Activated naive CD4-positive, alpha-beta T cell treated with anti-CD3 and anti-CD28 coated beads, Interleukin-2, amount 50 U/mL, for 16 hours (primary cell): ENCODE measurements around the gene CBX2.
A peak's percentile ranks its signal among the peaks of the same experiment; 100 is the strongest.

ENCODE experiments used
- DNase-seq: peaks from one replicate; pipeline ENCODE4 v3.0.0-alpha.2; 2020

CBX2 gene

DNA sequence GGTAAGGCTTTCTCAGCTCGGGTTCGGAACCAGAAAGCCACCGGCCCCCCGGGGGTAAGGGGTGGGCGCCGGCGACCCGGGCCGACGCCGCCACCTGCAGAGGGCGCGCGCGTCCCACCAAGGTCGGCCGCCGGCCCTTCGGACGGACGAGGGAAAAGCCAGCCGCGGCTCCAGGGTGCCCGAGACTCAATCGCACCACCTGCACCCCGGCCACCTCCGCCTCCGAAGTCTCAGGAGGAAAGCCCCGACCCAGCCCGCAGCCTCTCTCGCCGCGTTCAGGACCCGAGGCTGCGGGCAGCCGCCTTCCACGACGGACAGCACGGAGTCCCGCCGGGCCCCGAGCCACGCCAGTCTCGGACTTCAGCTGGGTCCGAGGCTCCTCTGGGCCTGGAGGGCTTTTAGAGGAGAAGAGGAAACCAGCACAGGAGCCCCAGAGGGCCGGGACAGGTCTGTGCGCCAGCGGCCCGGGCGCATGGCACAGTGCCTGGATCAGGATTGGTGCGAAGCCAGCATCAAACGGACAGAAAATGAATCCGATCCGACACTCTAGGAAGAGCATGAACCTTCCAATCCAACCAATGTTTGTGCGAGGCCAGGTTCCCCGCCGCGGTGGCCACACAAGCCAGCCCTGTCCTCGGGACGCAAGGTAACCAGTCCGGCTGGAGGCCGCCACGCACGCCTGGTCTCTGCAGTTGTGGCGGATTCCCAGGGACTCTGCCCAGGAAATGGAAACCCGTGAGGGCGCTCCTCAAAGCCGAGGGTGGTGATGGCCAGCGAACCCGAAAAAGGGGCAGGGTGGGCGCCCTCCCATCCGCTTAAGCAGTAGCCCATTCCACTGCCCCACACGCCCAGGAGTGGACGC is 12.2 kb downstream of the CBX2 start:
- no peak for DNase-seq

- no peak for DNase-seq
Measured at GRCh38 chr17:79790805-79791734, 13.1 kb downstream of the CBX2 start.

- no peak for DNase-seq
Measured at GRCh38 chr17:79791735-79792161, 13.8 kb downstream of the CBX2 start.

DNA sequence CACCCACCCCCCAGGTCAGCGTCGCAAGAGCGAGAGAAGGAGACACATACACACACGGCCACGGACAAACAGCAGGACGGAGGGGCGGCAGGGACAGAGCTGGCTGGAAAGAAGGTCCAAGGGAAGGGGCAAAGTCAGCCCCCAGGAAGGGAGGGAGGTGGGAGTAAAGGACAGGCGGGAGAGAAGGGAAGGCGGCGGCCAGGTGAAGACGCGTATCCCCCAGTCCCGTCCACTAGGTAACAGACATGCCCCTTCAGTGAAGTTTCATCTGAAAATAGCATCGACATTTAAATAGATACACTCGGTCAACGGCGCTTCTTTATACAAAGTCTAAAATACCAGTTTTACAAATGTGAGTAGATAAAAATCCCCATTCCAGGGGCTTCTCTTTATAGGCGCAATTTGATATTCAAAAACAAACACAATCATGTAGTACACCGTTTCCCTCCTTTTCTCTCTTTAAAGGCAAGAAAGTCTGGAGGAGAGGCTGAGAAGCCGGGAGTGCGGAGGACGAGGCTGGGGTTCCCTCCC is 14.5 kb downstream of the CBX2 start:
- DNase-seq = no peak

DNA sequence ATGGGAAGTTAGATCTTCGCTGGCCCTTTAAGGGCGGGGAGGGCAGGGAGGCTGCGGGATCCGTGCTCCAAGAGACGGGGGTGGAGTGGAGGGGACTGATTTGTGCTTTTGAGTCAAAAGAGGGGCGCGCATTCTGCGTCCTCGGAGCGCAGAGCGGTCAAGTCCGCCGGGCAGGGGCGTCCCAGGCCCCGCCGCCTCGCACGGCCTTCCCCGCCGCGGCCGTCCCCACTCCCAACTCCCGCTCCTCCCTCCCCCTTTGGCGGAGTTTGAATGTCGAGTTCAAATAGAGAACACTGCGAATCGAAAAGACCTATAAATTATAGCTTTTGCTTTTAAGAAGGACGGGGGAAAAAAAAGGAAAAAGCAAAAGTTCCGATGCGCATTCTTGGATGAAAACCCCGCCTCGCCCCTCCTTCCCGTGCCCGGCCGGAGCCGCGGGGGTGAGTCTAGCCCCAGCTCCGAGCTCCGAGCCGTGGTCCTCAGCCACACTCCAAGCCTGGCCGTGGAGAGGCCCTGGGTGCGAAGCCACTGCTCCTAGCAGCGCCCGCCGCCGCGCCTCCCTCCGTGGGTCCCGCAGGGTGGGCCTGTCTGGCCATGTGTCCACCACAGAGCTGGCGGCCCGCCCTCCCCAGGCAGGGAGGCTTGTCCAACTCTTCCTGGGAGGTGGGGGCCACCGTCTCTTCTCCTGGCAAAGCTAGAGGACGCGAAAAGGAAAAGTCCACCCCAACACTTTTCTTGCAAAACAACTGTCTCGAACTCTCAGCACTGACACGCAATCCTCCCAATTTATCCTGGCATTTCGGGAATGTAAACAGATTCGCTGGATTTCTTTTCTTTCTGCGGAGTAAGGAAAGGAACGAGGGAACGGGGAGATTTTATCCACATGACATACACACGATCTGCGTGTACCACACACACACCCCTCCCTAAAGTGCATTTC is 15.3 kb downstream of the CBX2 start:
- no peak for DNase-seq

GRCh38 chr17:79793924-79794304 is 16.0 kb downstream of the CBX2 start:
- DNase-seq = no peak

- DNase-seq = no peak
Measured at GRCh38 chr17:79794659-79795511, 16.9 kb downstream of the CBX2 start.

- no peak for DNase-seq
Measured at GRCh38 chr17:79795795-79796443, 18.0 kb downstream of the CBX2 start.

DNA sequence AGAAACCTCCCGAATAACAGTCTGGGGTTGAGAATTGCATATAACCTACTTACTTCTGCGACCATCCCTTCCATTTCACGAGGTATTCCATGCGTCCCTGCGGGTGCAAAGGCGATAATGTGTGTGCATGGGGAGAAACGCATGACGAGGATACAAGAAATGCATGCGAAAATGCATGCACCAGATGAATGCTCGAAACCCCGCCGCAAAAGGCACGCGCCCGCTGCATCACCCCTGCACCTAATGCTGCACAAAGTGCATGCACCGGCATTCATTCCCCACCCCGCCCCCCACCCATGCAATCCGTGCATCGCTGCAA is 18.5 kb downstream of the CBX2 start:
- no peak for DNase-seq

DNA sequence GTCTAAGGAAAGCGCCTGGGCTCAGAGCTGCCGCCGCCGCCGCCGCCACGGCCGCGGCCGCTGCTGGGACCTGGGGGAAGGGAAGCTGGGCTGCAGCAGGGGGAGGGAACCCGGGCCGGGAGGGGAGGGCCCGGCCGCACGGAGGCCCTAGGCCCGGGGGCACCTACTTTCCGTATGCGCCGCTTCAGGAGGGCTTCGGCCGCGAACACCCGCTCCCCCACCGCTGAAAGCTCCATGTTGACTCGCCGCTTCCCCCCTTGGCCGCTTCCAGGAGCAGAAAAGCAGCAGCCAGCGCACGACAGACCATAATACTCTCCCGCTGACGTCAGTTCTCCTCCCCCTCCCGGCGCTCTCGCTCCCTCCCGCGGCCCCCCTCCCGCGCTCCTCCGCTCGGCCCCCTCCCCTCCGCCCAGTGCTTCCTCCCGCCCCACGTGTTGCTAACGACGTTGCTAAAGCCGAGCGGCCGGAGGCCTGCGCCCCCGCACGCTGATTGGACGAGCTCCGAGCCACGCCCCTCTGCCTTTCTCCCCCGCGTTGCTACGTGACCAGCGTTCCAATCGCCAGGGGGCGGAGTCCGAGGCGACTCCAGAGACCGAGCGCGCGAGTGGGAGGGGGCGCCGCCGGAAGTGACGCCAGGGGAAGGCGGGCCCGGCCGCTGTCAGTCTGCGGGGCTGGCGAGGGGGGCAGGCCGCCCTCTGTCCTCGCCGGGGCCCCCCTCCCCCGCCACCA is 19.0 kb downstream of the CBX2 start, which contains the start of gene CBX8:
TSS of gene CBX8 (minus strand) at position 315 of the 729 bp plus-strand sequence. CDS start at position 236, 79 bp downstream.
- peak; percentile 99 for DNase-seq

DNA sequence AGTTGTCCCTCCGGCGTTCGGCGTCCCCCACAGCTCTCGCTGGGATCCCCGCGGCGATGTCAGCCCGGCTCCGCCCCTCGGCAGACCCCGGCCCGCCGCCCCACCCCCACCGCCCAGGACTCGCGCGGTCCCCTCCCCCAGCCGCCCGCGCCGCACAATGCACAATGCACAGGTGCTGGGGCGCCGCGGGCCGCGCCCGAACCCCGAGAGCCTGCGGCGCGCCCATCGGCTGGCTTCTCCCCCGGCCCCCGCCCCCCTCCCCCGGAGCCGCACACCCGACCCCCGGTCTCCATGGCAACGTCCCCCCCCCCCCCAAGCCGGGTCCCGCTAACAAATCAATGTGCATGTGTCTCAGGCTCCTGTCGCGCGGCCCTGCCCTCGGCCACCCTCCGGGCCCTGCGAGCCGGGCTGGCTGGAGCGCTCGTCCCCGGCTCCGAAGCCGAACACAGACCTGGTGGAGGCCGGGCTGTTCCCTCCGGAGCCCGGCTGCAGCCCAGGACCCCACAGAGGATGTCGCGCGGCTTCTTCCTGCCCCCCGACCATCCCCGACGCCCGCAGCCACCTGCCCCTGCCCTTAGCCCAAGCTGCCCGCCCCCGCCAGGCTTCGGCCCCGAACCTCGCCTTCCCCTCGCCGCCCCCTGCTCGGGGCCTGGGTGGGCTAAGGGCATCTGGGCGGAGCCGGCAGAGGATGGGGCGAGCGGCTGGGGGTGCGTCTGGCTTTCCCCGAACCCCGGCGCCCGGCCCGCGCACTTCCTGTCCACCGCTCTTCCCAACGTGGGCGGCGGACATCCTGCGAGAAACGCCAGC is 19.7 kb downstream of the CBX2 start:
- no peak for DNase-seq

DNA sequence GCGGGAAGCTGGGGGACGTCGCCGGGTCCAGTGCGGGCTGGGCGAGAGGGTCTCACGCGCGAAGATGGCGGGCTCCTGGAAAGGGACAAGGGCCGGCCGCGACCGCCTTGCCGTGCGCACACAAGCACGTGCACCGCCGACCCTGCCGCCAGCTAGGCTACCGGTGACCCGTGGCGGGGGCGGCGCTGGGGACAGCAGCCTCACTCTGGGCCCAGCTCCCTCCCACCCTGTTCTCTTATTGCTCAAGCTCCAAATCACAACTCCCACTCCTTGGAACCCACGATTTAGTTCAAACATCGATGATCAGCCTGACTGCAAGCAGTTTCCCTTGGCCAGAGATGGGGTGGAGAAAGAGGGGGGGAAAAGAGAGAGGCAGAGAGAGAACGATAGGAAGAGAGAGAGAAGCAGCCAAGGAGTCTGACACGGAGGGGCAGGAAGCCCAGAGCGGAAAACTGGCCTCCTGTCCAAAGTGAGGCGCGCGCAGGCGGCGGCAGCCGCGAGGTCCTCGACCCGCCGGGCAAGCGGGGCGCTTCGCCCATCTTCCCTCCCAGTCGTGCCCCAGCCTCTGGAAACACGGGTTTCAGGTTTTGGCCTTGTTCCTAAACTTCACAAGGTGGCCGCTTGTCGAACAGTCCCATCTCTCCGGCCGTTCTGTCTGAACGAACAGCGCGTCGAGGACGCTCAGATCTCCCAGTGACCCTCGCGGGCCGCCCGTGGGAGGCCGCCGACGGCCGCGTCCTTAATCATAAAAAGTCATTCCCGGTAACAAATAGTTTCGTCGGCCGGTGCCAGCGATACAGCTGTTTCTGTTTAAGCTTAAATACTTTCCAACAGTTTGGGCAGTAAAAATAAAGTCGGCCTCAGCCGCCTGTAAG is 20.6 kb downstream of the CBX2 start:
- no peak for DNase-seq

DNA sequence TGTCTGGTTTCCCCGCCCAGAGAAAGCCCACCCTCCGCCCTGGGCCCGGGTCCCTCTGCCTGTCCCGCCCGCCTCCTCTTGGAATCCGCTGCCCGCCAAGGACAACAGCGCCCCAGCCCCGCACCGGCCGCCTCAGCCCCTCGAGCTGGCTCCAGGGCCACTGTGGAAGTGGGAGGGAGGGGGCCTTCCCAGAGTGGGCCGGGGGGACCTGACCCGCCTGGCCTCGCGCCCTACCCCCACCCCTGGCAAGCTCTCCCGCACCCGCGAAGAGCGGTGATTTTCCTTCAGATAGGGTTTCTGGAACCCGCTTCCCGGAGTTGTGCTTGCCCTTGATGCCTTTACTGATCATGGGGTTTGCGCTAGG is 21.2 kb downstream of the CBX2 start:
- no peak for DNase-seq

- DNase-seq = no peak
Measured at GRCh38 chr17:79799538-79800324, 21.8 kb downstream of the CBX2 start.

GRCh38 chr17:79800325-79801155 is 22.6 kb downstream of the CBX2 start:
- DNase-seq = peak; percentile 63
